Iris pigment epithelial cell (primary cell): ENCODE measurements around the gene PSMD13.

Experiments used
- DNase-seq: peaks from one replicate; pipeline ENCODE4 v3.0.0-alpha.2; 2011; ENCODE audit warnings: low read depth

PSMD13 gene

GRCh38 chr11:250740-251299 is 14.0 kb downstream of the PSMD13 start:
- peak; percentile 65 for DNase-seq

GRCh38 chr11:251550-251949 is 14.8 kb downstream of the PSMD13 start:
- DNase-seq = no peak

- DNase-seq = no peak
These were observed 15.9 kb downstream of the PSMD13 start for GRCh38 chr11:252666-253065.

- no peak for DNase-seq
These were observed 16.5 kb downstream of the PSMD13 start for GRCh38 chr11:253160-253885.

GRCh38 chr11:253886-254270 is 17.1 kb downstream of the PSMD13 start:
- no peak for DNase-seq

- DNase-seq = peak; percentile 48
These were observed 18.4 kb downstream of the PSMD13 start for GRCh38 chr11:255176-255575.

- no peak for DNase-seq
These were observed 19.0 kb downstream of the PSMD13 start for GRCh38 chr11:255816-256215.

GRCh38 chr11:256952-257737 is 20.4 kb downstream of the PSMD13 start:
- no peak for DNase-seq

GRCh38 chr11:257766-258493 is 21.2 kb downstream of the PSMD13 start:
- DNase-seq = no peak

GRCh38 chr11:259413-259812 is 22.6 kb downstream of the PSMD13 start:
- DNase-seq = no peak

GRCh38 chr11:261624-262023 is 24.8 kb downstream of the PSMD13 start:
- DNase-seq = no peak

- no peak for DNase-seq
These were observed 30.1 kb downstream of the PSMD13 start for GRCh38 chr11:266676-267439.

GRCh38 chr11:267491-267994 is 30.8 kb downstream of the PSMD13 start:
- no peak for DNase-seq

- DNase-seq = peak; percentile 14
These were observed 32.0 kb downstream of the PSMD13 start for GRCh38 chr11:268716-269145.

- peak; percentile 27 for DNase-seq
These were observed 32.5 kb downstream of the PSMD13 start for GRCh38 chr11:269146-269890.

GRCh38 chr11:270451-271318 is 33.9 kb downstream of the PSMD13 start:
- no peak for DNase-seq

- DNase-seq = no peak
These were observed 34.5 kb downstream of the PSMD13 start for GRCh38 chr11:271319-271715.

- no peak for DNase-seq
These were observed 35.6 kb downstream of the PSMD13 start for GRCh38 chr11:272195-272930.

- DNase-seq = no peak
These were observed 36.1 kb downstream of the PSMD13 start for GRCh38 chr11:272931-273198.
